PC-9 (cell line): ENCODE data around the gene CBLN3. TPM values are rescaled to one million over a fixed set of nuclear protein-coding genes. Genes with fewer than 3 reads are reported as not detected.

Experiments used
- BruUV-seq: library from RNA; stranded (reverse); fragments of 400-500 nt; replicated peaks from 2 replicates; lab custom pipeline; 2021; lab: Mats Ljungman, UMichigan
- CTCF ChIA-PET: fragments of 300-600 bp; sonication (Branson Sonifier 250); formaldehyde crosslinking; loops from one replicate; lab custom pipeline; 2022; ENCODE audit warnings: antibody characterized with exemption; lab: Charles Lee
- POLR2A ChIA-PET: fragments of 300-600 bp; sonication (Branson Sonifier 250); formaldehyde crosslinking; loops from one replicate; lab custom pipeline; 2022; ENCODE audit warnings: antibody characterized with exemption; ENCODE audit not compliant: unreplicated experiment; lab: Charles Lee
- DNase-seq, 2 experiments: peaks; one replicate each; pipeline versions ENCODE4 v3.0.0 to v3.0.0-alpha.2; 2015 to 2022; ENCODE audit warnings: mixed read lengths in 1 of 2
- H2AFZ ChIP-seq: fragments of 200-600 bp; sonication (generic); 2 replicates; pipeline ENCODE4 v1.8.1; 2017; ENCODE audit warnings: antibody characterized with exemption
- H3F3A ChIP-seq: fragments of 200-600 bp; sonication (generic); 2 replicates; pipeline ENCODE4 v1.8.1; 2017; ENCODE audit warnings: antibody characterized with exemption, mild to moderate bottlenecking, low read depth; ENCODE audit not compliant: insufficient read depth
- H3K27ac ChIP-seq: fragments of 200-600 bp; sonication (generic); 2 replicates; pipeline ENCODE4 v1.6.1; 2016; ENCODE audit warnings: mixed run types
- H3K27me3 ChIP-seq: fragments of 200-600 bp; sonication (generic); 2 replicates; pipeline ENCODE4 v1.6.1; 2016; ENCODE audit warnings: low read depth, mixed run types; ENCODE audit not compliant: insufficient read depth
- H3K36me3 ChIP-seq: fragments of 200-600 bp; sonication (generic); 2 replicates; pipeline ENCODE4 v1.6.1; 2016; ENCODE audit warnings: low read depth, mixed run types
- H3K4me1 ChIP-seq: fragments of 200-600 bp; sonication (generic); replicated peaks from 2 replicates; pipeline ENCODE4 v1.6.1; 2016; ENCODE audit warnings: mixed run types; ENCODE audit not compliant: insufficient read depth
- H3K4me2 ChIP-seq: fragments of 200-600 bp; sonication (generic); 2 replicates; pipeline ENCODE4 v1.6.1; 2017; ENCODE audit warnings: mixed run types
- H3K4me3 ChIP-seq: fragments of 200-600 bp; sonication (generic); 2 replicates; pipeline ENCODE4 v1.6.1; 2016; ENCODE audit warnings: mixed run types
- H3K79me2 ChIP-seq: fragments of 200-600 bp; sonication (generic); 2 replicates; pipeline ENCODE4 v1.6.1; 2017; ENCODE audit warnings: low read depth, mixed run types
- H3K9me2 ChIP-seq: fragments of 200-600 bp; sonication (generic); 2 replicates; pipeline ENCODE4 v1.8.1; 2017; ENCODE audit warnings: mild to moderate bottlenecking; ENCODE audit not compliant: insufficient read depth
- H3K9me3 ChIP-seq: fragments of 200-600 bp; sonication (generic); 2 replicates; pipeline ENCODE4 v1.8.1; 2016; ENCODE audit warnings: low read depth; ENCODE audit not compliant: insufficient read depth
- H4K20me1 ChIP-seq: fragments of 200-600 bp; sonication (generic); 2 replicates; pipeline ENCODE4 v1.8.1; 2017; ENCODE audit not compliant: insufficient read depth
- CTCF ChIP-seq: fragments of 200-600 bp; sonication (generic); conservative IDR thresholded peaks from 2 replicates; pipeline ENCODE4 v1.6.1; 2017; ENCODE audit warnings: mixed run types, antibody characterized with exemption, mild to moderate bottlenecking, moderate library complexity
- EZH2 ChIP-seq: fragments of 200-600 bp; sonication (generic); IDR thresholded peaks from 2 replicates; pipeline ENCODE4 v1.8.0; 2017; ENCODE audit warnings: antibody characterized with exemption, low read depth
- intact Hi-C: fragments of 100-400 bp; cut with micrococcal nuclease; formaldehyde crosslinking; loops from one replicate; pipeline ENCODE4 v1.10.0; 2022; ENCODE audit not compliant: unreplicated experiment
- total RNA-seq: library from RNA; stranded (reverse); gene quantifications from 2 replicates; pipeline ENCODE4 v1.2.3, GENCODE V29; 2021

The CBLN3 gene
- total RNA-seq, 1 experiment from 2014 or later, result 8.3 TPM

- TF ChIP-seq CTCF (no peak), EZH2 (no peak)
- no TSS peak for BruUV-seq
- Histone ChIP-seq H3K4me3 (no peak overlapping the region), H3K79me2 (no peaks in the 10 kb centered on the region), H3K9me3 (no peaks in the 10 kb centered on the region), H3K4me2 (no peak overlapping the region), H4K20me1 (no peaks in the 10 kb centered on the region), H3K9me2 (no peaks in the 10 kb centered on the region), H3K4me1 (no peaks in the 10 kb centered on the region), H3K27ac (no peak overlapping the region), H3K36me3 (no peaks in the 10 kb centered on the region), H2AFZ (no peak overlapping the region), H3F3A (no peaks in the 10 kb centered on the region), H3K27me3 (no peaks in the 10 kb centered on the region)
- CTCF ChIA-PET, result no interaction called here
- POLR2A ChIA-PET, result no interaction called here
- no peak for DNase-seq
- intact Hi-C loops, result no loop called here
These were observed 15.4 kb downstream of the CBLN3 start for GRCh38 chr14:24414077-24414476.

DNA sequence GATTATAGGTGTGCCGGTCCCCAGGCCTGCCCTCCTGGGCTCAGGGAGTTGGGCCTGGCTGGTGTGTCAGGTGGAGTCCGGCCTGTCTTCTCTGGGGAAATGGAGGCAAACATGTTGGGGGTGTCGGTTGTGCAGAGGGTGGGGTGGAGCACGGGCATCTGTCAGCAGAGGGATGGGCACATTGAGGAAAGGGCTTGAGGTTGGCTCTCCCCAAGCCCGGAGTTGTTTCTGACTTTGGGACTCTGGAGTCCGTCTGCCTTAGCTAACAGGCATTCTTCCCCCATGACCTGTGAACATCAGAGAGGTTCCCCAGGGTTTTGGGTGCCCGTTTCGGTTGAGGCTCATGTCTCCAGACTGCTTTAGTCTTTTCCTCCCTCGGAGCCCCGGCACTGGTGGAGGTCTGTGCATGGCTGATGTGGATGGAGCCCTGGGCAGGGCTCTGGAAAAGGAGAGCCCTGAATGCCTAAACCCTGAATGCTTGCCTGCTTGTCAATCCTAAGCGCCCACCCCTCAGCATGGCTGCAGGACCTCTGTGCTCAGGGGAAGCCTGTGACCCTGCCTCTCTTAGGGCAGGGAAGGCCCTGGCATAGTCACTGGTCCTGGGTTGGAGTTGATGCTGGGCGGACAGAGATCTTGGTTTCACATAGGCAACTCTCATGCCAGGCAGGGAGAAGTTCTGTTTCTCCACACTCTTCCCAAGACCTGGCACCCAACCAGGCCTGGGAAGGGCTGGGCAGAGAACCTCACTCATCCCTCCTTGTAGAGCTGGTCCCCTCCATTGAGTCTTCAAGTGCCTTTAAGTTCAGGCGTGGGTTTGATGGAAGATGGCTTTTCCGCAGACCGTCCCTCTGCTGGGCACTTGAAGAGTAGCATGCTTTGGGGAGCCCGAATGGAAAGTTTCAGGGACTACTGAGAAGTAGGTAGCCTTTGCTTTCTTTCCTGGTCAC lies 17.8 kb downstream of the CBLN3 start:
- Histone ChIP-seq H3K27me3 (no peaks in the 10 kb centered on the region), H3K36me3 (no peaks in the 10 kb centered on the region), H3K4me3 (no peak overlapping the region), H3F3A (no peaks in the 10 kb centered on the region), H3K9me3 (no peaks in the 10 kb centered on the region), H3K4me1 (no peaks in the 10 kb centered on the region), H3K9me2 (no peaks in the 10 kb centered on the region), H3K4me2 (no peak overlapping the region), H4K20me1 (no peaks in the 10 kb centered on the region), H3K27ac (no peak overlapping the region), H3K79me2 (no peaks in the 10 kb centered on the region), H2AFZ (no peak overlapping the region)
- ChIA-PET CTCF (no interaction called here), POLR2A (no interaction called here)
- TF ChIP-seq EZH2 (no peak), CTCF (peak; percentile 72)
- intact Hi-C loops, result loop anchor here (1.0 kb wide), 1 partner anchor 46 kb away; no protein-coding TSS in a partner anchor
- BruUV-seq, result no TSS peak
- DNase-seq, result peak in 1 of 2 experiments; percentile 27

DNA sequence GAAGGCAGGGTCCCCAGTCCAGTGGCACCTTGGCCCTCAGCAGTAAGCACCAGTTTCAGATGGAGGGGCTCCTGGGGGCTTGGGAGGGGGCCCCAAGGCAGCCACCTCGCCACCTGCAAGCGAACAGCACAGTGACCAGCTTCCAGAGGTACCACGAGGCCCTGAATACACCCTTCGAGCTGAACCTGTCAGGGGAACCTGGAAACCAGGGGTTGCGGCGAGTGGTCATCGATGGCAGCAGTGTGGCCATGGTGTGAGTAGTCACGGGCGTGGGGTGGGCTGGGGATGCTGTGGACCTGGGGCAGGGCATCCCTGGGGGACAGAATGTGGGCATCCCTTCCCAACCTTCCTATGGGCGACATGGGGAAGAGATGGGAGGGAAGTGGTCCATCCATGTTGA lies 19.5 kb downstream of the CBLN3 start:
- no peak for DNase-seq
- BruUV-seq, result no TSS peak
- H3K9me3 ChIP-seq, result no peaks in the 10 kb centered on the region
- CTCF ChIA-PET, result interaction anchor here (0.7 kb wide), 1 partner anchor 31 kb away, joined by 4 read pairs; no protein-coding TSS in a partner anchor
- H3K9me2 ChIP-seq, result no peaks in the 10 kb centered on the region
- H3K27ac ChIP-seq, result no peak overlapping the region
- no peaks in the 10 kb centered on the region for H3K79me2 ChIP-seq
- H3K4me3 ChIP-seq, result no peak overlapping the region
- no peaks in the 10 kb centered on the region for H3K27me3 ChIP-seq
- H2AFZ ChIP-seq, result no peak overlapping the region
- H3K4me2 ChIP-seq, result no peak overlapping the region
- no peaks in the 10 kb centered on the region for H4K20me1 ChIP-seq
- H3F3A ChIP-seq, result no peaks in the 10 kb centered on the region
- intact Hi-C loops, result no loop called here
- POLR2A ChIA-PET, result no interaction called here
- H3K4me1 ChIP-seq, result no peaks in the 10 kb centered on the region
- TF ChIP-seq CTCF, result no peak
- TF ChIP-seq EZH2, result no peak
- no peaks in the 10 kb centered on the region for H3K36me3 ChIP-seq
